Glutamatergic neuron (in vitro differentiated cells): ENCODE data around the gene TES. TPM values are rescaled to one million over a fixed set of nuclear protein-coding genes. Genes with fewer than 3 reads are reported as not detected.

Experiments
- DNase-seq: peaks from one replicate; pipeline ENCODE4 v3.0.0; 2022
- H3K27ac Mint-ChIP-seq: one replicate; pipeline ENCODE4 v1.8.0; 2020; ENCODE audit warnings: mild to moderate bottlenecking, mixed read lengths, inconsistent platforms; ENCODE audit not compliant: unreplicated experiment
- H3K27me3 Mint-ChIP-seq: one replicate; pipeline ENCODE4 v1.8.0; 2020; ENCODE audit warnings: mild to moderate bottlenecking, moderate library complexity, mixed read lengths, inconsistent platforms; ENCODE audit not compliant: unreplicated experiment
- H3K36me3 Mint-ChIP-seq: one replicate; pipeline ENCODE4 v1.8.0; 2020; ENCODE audit warnings: mild to moderate bottlenecking, mixed read lengths, inconsistent platforms; ENCODE audit not compliant: unreplicated experiment
- H3K4me1 Mint-ChIP-seq: one replicate; pipeline ENCODE4 v1.8.0; 2020; ENCODE audit warnings: mild to moderate bottlenecking, low read depth, mixed read lengths, inconsistent platforms; ENCODE audit not compliant: unreplicated experiment
- H3K4me3 Mint-ChIP-seq: one replicate; pipeline ENCODE4 v1.8.0; 2020; ENCODE audit warnings: mild to moderate bottlenecking, mixed read lengths, inconsistent platforms; ENCODE audit not compliant: unreplicated experiment
- H3K9me3 Mint-ChIP-seq: one replicate; pipeline ENCODE4 v1.8.0; 2020; ENCODE audit warnings: mild to moderate bottlenecking, moderate library complexity, mixed read lengths, inconsistent platforms; ENCODE audit not compliant: unreplicated experiment
- total RNA-seq: library from RNA; stranded (reverse); fragmentation: NEBNext Ultra II Directional; extraction: Animal tissue kit (Norgen Biotek cat#: 25700); gene quantifications from one replicate; pipeline ENCODE4 v1.2.1, GENCODE V29; 2021; ENCODE audit not compliant: unreplicated experiment
- TF ChIP-seq, protein P1 (sequence below): fragments of 200-600 bp; sonication (generic); IDR thresholded peaks from one replicate; pipeline ENCODE4 v1.5.0; 2021; ENCODE audit not compliant: partially characterized antibody, unreplicated experiment

TES gene
- total RNA-seq, 1 donor from 2014 or later, result 53.5 TPM

DNA sequence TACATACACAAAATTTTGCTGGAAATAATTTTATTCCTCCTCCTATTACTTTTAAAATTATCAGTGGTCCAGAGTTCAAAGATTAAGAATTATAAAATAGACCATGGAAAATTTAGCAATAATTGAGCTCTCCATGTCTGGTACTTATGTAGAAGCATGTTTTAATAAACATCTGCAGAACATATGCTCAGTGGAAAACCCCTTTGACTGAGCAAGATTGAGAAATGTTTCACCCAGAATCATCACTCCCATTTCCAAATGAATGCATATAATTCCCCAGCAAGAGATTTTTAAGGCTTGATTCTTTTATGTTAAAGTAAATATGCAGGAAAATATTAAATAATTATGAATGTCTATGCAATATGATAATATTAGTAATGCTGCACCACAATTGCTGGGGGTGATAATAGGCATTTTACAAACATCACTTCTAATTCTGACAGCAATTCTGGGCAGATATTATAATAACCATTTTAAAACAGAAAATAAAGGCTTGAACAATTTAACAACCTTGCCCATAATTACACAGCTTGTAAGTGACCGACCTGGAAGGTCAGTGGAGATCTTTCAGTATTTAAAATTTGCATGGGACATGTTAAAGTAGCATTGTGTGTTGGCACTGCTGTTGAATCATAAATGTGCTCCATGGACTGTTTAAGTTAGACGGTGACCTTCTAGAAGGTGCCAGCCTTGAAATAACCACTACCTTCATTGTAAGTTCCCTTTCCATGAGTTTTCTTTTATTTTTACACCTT is 45.6 kb upstream of the TES start:
- Mint-ChIP-seq H3K4me3 (no peak overlapping the region), H3K27ac (no peak overlapping the region), H3K27me3 (no peaks in the 10 kb centered on the region), H3K9me3 (no peaks in the 10 kb centered on the region), H3K4me1 (no peaks in the 10 kb centered on the region), H3K36me3 (no peaks in the 10 kb centered on the region)
- DNase-seq, result no peak
- TF ChIP-seq, protein P1, sequence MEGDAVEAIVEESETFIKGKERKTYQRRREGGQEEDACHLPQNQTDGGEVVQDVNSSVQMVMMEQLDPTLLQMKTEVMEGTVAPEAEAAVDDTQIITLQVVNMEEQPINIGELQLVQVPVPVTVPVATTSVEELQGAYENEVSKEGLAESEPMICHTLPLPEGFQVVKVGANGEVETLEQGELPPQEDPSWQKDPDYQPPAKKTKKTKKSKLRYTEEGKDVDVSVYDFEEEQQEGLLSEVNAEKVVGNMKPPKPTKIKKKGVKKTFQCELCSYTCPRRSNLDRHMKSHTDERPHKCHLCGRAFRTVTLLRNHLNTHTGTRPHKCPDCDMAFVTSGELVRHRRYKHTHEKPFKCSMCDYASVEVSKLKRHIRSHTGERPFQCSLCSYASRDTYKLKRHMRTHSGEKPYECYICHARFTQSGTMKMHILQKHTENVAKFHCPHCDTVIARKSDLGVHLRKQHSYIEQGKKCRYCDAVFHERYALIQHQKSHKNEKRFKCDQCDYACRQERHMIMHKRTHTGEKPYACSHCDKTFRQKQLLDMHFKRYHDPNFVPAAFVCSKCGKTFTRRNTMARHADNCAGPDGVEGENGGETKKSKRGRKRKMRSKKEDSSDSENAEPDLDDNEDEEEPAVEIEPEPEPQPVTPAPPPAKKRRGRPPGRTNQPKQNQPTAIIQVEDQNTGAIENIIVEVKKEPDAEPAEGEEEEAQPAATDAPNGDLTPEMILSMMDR, result no peak

DNA sequence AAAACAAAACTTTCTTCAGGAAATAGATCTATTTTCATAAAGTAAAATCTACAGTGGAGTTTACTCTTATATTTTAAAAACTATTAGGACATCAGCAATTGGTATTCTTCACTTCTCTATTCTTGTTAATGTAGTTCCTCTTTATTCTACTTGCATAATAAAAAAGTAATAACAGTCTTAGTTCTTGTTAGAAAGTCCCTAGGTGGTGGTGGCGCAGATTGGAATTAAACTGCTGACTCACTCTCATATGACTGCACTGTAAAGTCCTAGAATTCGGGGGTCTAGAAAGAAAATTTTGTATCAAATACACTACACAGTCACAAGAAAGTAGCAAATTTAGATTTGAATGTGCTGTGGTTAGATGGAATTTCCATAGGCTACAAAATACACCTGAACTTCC is 44.6 kb upstream of the TES start:
- H3K27me3 Mint-ChIP-seq, result no peaks in the 10 kb centered on the region
- no peaks in the 10 kb centered on the region for H3K36me3 Mint-ChIP-seq
- no peak for DNase-seq
- no peak overlapping the region for H3K4me3 Mint-ChIP-seq
- no peaks in the 10 kb centered on the region for H3K4me1 Mint-ChIP-seq
- TF ChIP-seq, protein P1, result no peak
- H3K9me3 Mint-ChIP-seq, result no peaks in the 10 kb centered on the region
- no peak overlapping the region for H3K27ac Mint-ChIP-seq

DNA sequence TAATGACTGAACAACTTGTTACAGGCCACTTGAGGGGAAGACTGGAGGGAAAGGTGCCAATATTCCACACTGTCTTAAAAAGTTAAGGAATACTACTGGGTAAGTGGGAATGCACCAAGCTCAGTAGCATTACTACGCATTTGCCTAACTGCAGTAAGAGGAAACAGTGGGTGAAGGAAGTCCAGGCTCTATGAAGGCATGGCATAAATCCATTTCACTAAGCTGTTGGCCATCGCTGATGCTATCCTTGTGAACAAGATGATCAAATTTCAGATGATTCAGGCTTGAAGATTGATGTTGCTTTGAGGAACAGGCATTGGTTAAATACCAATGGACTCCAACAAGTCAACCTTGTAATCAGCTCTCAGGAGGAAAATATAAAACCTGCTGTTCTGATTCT is 44.2 kb upstream of the TES start:
- TF ChIP-seq, protein P1, result no peak
- H3K27ac Mint-ChIP-seq, result no peak overlapping the region
- H3K27me3 Mint-ChIP-seq, result no peaks in the 10 kb centered on the region
- H3K36me3 Mint-ChIP-seq, result no peaks in the 10 kb centered on the region
- no peaks in the 10 kb centered on the region for H3K4me1 Mint-ChIP-seq
- no peaks in the 10 kb centered on the region for H3K9me3 Mint-ChIP-seq
- H3K4me3 Mint-ChIP-seq, result no peak overlapping the region
- DNase-seq, result no peak

DNA sequence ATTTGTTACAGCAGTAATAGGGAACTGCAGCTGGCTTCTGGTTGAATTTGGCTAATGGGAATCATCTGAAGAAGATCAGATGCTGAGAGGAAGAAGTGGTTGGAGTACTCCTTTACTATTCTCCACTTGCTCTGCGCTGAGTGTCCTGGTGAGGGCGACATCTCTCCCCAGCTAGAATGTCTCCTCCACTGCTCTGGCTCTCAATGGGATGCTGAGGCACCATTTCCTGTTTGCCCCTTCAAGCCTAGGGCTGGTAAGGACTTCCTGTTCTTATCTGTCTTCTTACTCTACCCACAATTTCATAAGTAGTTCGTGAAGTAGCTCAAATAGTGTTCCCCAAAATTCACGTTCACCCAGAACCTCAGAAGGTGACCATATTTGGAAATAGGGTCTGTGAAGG is 43.2 kb upstream of the TES start:
- no peaks in the 10 kb centered on the region for H3K9me3 Mint-ChIP-seq
- H3K36me3 Mint-ChIP-seq, result no peaks in the 10 kb centered on the region
- no peak overlapping the region for H3K27ac Mint-ChIP-seq
- H3K4me3 Mint-ChIP-seq, result no peak overlapping the region
- no peaks in the 10 kb centered on the region for H3K27me3 Mint-ChIP-seq
- H3K4me1 Mint-ChIP-seq, result no peaks in the 10 kb centered on the region
- DNase-seq, result no peak
- TF ChIP-seq, protein P1, result no peak

DNA sequence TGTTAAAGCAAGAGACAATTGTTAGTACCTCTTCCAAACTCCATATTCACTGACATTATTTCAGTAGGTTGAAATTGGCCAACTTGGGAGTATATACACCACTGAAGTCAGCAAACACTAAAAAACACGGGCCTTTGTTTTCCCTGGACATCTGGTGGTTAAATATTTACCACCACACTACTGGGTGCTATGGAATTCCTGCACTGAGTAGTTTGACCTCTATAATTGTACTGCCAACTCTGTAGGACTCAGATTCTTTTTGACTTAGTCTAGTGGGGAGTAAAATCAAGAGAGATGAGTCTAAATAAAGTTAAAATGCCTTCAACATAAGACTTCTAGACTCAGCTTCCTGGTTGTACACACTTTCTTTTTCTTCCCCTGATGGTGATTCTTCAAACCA is 41.3 kb upstream of the TES start:
- H3K4me1 Mint-ChIP-seq, result no peaks in the 10 kb centered on the region
- TF ChIP-seq, protein P1, result no peak
- no peaks in the 10 kb centered on the region for H3K27me3 Mint-ChIP-seq
- DNase-seq, result no peak
- H3K36me3 Mint-ChIP-seq, result no peaks in the 10 kb centered on the region
- H3K27ac Mint-ChIP-seq, result no peak overlapping the region
- no peak overlapping the region for H3K4me3 Mint-ChIP-seq
- no peaks in the 10 kb centered on the region for H3K9me3 Mint-ChIP-seq
